A673 (cell line): ENCODE data around the gene BOLA1.
"Not testable (repeated sequence)": the region's sequence is repeated elsewhere in the genome, so short reads cannot be mapped to it uniquely, and the experiment has no call there.

Experiments
- CTCF ChIP-seq: fragments of 300-800, 200-600 bp; sonication (generic); conservative IDR thresholded peaks from 2 replicates; pipeline ENCODE4 v1.5.1; 2017; ENCODE audit warnings: low read depth, mild to moderate bottlenecking, antibody characterized with exemption, low read length, moderate library complexity, mixed read lengths
- EZH2 ChIP-seq: fragments of 200-600 bp; sonication (generic); IDR thresholded peaks from 2 replicates; pipeline ENCODE4 v1.6.1; 2017; ENCODE audit warnings: borderline replicate concordance, low read depth, mild to moderate bottlenecking, mixed read lengths, antibody characterized with exemption, low read length; ENCODE audit not compliant: poor library complexity, severe bottlenecking

- not testable (repeated sequence) for TF ChIP-seq CTCF, EZH2
Observed at GRCh38 chr1:149886121-149886395, 13.3 kb upstream of the BOLA1 start.
